Colon (tissue), 2 donors: ENCODE measurements around the gene MAST1.
"Not testable (repeated sequence)": the region's sequence is repeated elsewhere in the genome, so short reads cannot be mapped to it uniquely, and the experiment has no call there.

Experiments used
- FAIRE-seq: peaks from 2 replicates; lab custom pipeline; 2012; peaks lifted over from hg19 to GRCh38; lab: Jason Lieb, UNC
- donor health status: control.
- donor health status: control.

Gene MAST1

GRCh38 chr19:12840091-12841079 is 2.1 kb downstream of the MAST1 start:
- no peak for FAIRE-seq

GRCh38 chr19:12841094-12841493 is 2.8 kb downstream of the MAST1 start:
- FAIRE-seq = no peak

DNA sequence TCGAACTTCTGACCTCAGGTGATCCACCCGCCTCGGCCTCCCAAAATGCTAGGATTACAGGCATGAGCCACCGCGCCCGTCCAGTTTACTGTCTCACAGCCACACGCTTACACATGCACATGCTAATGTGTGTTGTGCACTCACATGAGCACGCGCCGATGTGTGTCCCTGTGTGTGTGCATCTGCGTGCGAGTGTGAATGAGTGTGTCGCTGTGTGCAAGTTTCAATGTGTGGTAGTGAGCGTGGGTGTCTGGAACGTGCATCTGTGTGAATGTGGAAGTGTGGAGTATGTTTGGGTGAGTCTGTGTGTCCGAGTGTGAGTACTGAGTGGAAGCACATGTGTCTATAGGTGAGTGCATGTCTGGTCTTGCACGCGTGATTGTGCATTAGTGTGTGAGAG is 4.2 kb downstream of the MAST1 start:
- FAIRE-seq = no peak

- FAIRE-seq = no peak
Measured at GRCh38 chr19:12843328-12843727, 5.0 kb downstream of the MAST1 start.

- no peak for FAIRE-seq
Measured at GRCh38 chr19:12843999-12844732, 5.9 kb downstream of the MAST1 start.

DNA sequence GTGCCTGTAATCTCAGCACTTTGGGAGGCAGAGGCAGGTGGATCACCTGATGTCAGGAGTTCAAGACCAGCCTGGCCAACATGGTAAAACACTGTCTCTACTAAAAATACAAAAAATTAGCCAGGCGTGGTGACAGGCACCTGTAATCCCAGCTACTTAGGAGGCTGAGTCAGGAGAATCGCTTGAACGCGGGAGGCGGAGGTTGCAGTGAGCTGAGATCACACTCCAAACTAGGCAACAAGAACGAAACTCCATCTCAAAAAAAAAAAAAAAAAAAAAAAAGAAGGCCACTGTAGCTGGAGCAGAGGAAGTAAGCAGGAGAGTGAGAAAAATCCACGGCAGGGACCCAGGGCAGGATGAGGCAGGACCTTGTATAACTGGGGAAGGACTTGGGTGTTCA is 8.3 kb downstream of the MAST1 start:
- not testable (repeated sequence) for FAIRE-seq

DNA sequence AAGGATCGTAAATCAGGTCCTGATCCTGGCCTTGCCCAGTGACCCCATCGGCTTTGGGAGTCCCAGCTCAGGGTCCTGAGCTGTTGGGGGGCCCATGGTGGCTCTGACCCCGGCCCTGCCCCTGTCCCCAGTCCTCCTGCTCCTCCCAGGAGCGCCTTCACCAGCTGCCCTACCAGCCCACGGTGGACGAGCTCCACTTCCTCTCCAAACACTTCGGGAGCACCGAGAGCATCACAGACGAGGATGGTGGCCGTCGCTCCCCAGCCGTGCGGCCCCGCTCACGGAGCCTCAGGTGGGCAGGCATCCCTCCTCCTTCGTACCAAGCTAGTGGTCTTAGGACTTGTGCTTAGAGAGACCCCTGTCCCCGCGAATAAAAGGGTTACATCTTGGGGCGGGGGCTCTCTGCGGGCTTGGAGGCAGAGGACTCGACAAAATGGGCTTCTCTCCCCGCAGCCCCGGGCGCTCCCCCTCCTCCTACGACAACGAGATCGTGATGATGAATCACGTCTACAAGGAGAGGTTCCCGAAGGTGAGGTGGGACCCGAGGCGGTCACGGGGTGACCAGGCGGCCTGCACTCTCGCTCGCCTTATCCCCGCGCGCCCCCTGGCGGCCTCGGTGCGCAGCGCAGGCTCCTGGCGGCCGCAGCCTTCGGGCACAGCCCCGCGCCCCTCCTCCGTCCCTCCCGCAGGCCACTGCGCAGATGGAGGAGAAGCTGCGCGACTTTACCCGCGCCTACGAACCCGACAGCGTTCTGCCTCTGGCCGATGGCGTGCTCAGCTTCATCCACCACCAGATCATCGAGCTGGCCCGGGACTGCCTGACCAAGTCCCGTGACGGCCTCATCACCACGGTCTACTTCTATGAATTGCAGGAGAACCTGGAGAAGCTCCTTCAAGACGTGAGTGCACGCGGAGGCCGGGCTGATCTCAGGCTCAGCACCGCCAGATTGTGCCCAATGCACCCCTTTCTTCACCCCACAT is 9.1 kb downstream of the MAST1 start:
- FAIRE-seq = no peak

GRCh38 chr19:12856653-12857052 is 18.3 kb downstream of the MAST1 start:
- FAIRE-seq = no peak

GRCh38 chr19:12858041-12858928 is 20.0 kb downstream of the MAST1 start:
- FAIRE-seq = no peak

DNA sequence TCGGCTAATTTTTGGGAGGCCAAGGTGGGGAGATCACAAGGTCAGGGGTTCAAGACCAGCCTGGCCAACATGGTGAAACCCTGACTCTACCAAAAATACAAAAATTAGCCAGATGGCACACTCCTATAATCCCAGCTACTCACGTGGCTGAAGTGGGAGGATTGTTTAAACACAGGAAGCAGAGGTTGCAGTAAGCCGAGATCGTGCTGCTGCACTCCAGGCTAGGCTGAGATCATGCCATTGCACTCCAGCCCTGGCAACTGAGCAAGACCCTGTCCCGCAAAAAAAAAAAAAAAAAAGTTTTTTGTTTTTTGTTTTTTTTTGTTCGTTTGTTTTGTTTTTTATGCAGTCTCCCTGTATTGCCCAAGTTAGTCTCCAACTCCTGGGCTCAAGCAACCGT is 21.2 kb downstream of the MAST1 start:
- no peak for FAIRE-seq

DNA sequence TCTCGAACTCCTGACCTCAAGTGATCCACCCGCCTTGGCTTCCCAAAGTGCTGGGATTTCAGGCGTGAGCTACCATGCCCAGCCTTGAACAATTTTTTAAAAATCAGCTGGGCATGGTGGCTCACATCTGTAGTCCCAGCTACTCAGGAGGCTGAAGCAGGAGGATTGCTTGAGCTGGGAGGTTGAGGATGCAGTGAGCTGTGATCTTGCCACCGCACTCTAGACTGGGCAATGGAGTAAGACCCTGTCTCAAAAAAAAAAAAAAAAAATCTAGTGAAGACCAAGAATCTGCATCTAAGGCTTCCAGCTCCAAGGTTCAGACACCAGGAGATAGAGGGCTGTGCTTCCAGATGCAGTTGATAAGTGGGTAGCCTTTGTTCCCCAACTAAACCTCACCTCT is 25.8 kb downstream of the MAST1 start:
- FAIRE-seq = no peak

- no peak for FAIRE-seq
Measured at GRCh38 chr19:12864721-12865715, 26.7 kb downstream of the MAST1 start.

- no peak for FAIRE-seq
Measured at GRCh38 chr19:12865746-12866415, 27.6 kb downstream of the MAST1 start.

GRCh38 chr19:12866416-12867119 is 28.3 kb downstream of the MAST1 start:
- FAIRE-seq = no peak

GRCh38 chr19:12867120-12868099 is 29.1 kb downstream of the MAST1 start:
- FAIRE-seq = no peak

DNA sequence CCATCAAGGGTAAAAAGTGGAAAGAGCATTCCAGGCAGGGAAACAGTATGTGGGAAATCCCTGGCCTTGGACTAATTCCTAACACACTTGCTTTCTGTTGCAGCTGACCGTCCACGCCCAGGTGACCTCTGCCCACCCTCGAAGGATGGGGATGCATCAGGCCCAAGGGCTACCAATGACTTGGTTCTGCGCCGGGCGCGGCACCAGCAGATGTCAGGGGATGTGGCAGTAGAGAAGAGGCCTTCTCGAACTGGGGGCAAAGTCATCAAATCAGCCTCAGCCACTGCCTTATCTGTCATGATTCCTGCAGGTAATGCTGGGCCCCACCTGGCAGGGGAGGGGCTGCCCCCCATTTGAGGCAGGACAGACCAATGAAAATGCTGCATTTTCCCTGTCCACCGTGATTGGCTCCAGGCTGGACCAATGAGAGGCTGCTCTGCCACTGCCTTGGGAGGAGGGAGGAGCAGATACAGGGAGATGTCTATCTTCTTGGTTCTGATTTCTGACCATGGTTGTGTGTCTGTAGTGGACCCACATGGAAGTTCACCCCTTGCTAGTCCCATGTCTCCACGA is 30.3 kb downstream of the MAST1 start:
- no peak for FAIRE-seq

DNA sequence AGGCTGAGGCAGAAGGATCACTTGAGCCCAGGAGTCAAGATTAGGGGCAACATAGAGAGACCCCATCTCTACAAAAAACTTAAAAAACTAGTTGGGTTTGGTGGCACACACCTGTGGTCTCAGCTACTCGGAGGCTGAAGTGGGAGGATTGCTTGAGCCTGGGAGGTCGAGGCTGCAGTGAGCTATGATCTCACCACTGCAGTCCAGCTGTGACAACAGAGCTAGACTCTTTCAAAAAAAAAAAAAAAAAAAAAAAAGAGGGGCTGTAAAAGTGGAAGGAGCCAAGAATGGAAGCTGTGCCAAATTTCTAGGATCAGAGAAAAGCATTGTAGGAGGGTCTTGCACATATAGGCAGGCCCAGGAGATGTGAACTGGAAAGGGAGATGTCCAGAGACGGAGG is 33.4 kb downstream of the MAST1 start:
- FAIRE-seq = no peak
